Embryonic facial prominence (tissue), 1 donor: ENCODE results near the gene KIF2A.
"Not testable (repeated sequence)": the region's sequence is repeated elsewhere in the genome, so short reads cannot be mapped to it uniquely, and the experiment has no call there.

ENCODE experiments used
- DNase-seq: peaks from one replicate; pipeline ENCODE4 v3.0.0-alpha.2; 2016; ENCODE audit errors: extremely low spot score

The KIF2A gene

DNA sequence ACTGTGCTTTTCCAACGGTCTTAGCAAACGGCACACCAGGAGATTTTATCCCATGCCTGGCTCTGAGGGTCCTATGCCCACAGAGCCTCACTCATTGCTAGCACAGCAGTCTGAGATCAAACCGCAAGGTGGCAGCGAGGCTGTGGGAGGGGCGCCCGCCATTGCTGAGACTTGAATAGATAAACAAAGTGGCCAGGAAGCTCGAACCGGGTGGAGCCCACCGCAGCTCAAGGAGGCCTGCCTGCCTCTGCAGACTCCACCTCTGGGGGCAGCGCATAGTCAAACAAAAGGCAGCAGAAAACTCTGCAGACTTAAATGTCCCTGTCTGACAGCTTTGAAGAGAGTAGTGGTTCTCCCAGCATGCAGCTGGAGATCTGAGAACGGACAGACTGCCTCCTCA is 14.2 kb upstream of the KIF2A start:
- DNase-seq: not testable (repeated sequence)

- no peak for DNase-seq
These were observed 9.0 kb upstream of the KIF2A start for GRCh38 chr5:62296998-62297397.

- DNase-seq: no peak
These were observed 7.9 kb upstream of the KIF2A start for GRCh38 chr5:62298118-62298517.

DNA sequence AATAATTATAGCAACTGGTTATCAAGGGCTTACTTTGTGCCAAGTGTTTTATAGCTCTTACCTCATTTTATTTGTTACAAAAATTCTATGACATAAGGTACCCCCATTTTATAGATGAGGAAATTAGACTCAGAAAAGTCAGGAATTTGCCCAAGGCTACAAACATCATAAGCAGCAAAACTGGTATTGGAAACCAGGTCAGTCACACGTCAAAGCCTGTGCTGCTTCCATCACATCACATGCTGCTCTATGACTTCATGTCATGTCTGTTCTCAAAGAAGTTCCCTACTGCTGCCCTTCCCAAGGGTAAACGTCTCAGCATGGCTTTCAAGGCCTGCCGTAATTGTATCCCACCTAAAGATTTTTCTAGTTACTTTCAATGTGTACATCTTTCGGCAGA is 6.9 kb upstream of the KIF2A start:
- DNase-seq: no peak

- DNase-seq: no peak
These were observed 6.4 kb upstream of the KIF2A start for GRCh38 chr5:62299600-62299999.

DNA sequence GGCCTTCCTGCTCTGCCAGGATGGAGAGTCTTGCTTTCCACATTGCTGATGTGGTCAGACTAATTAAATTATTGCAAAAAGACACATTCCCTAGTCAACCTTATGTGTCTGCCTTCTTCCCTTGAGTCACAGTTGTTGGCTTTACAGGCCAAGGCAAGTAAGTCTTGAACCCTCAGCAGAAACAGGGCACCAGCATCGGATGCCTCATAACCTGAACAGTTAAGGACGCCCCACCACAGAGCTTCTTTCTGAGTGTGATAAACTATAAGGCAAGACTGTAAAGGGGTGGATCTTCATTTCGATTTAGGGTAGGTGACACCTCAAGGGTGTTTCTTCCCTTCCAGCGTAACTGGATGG is 670 bp upstream of the KIF2A start:
- DNase-seq: no peak

- peak; percentile 40 for DNase-seq
These were observed 403 bp downstream of the KIF2A start for GRCh38 chr5:62306323-62306895.

DNA sequence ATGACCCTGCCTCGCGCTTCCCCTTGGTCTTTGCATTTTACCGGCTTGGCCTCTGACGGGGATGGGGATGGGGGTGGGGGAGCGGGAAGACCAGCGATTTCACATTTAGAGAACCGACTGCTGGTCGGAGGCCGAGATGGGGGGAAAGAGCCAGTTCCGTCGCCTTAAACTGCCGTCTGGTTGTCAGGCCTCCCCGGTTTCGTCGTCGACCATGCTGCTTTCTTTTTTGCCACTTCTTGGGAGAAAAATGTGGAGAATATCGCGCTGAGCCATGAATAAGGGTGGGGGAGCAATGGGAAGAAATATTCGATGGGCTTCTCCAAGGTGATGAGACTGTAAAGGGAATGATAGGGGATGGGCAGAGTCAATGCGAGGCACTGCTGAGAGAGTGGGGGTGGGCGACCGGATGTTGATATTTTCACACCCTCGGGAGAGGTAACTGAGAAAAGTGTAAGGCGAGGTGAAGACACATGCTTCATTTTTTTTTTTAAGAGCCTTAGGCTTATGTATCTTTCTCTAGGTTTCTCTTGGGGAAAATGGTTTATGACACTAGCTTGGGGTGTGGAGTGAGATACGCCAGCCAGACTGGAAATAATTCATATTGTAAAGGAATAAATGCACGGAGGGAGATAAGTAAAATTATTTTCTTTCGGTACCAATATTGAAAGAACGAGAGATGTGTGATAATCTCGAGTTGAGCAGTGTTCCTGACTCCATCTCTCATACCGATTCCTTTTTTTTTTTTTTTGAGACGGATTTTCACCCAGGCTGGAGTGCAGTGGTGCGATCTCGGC is 1.1 kb downstream of the KIF2A start:
- no peak for DNase-seq

DNA sequence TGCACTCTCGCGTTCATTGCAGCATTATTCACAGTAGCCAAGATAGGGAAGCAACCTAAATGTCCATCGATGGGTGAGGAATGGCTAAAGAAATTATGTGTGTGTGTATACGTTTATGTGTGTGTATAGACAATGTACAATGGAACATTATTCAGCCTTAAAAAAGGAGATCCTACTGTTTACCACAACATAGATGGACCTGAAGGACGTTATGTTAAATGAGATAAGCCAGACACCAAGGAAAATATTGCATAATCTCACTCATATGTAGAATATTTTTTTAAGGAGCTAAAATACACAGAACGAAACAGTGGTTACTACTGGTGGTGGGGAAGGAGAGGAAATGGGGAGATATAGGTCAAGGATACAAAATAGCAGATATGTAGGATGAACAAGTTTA is 2.4 kb downstream of the KIF2A start:
- no peak for DNase-seq

GRCh38 chr5:62309107-62309506 is 3.1 kb downstream of the KIF2A start:
- no peak for DNase-seq

DNA sequence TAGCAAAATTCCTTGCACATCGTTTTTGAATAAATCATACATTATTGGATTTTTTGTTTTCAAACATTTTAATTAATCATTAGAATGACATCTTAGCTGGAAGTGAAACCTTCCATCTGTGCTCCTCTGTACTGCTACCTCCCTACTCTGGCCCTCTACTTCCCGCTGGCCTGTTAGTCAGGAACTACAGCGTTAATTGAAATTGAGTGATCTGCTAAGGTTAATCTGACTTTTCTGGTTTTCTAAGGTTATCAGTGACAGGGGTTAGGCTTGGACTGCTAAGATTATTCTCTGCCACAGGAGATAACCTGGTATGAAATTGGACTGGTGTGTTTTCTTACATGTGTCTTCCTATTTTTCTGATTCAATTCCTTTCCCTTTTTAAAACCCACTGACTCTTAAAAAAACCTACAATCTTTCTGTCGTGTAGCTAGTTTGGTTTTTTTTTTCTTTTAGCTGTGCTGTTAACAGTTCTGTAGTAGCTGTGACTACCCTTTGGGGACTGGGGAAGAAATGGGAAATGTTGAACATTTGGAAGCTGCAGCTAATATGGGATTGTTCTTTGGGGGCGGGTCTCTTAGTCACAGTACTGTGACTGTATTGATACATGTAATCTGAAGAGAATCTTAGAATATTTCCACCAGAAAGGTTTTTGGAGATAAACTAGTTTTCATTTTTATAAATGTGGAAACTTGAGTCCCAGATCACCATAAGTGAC is 4.6 kb downstream of the KIF2A start:
- DNase-seq: no peak

DNA sequence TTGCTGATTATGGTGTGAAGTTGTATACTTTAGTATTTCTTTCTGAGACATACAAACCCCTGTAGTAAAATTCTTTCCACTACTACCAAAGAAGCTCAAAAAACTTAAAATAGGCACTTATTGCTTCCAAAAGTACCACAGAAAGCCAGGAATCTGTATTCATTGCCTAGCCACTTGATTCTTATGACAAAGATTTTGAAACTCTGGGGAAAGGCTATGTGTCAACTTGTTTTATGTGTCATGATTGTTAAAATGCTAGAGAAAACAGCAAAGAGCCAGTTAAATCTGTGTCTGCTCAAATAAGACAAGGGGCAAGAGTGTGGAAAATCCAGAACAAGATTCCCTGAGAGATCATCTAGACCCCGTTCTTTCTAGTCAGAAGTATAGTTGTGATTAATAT is 6.0 kb downstream of the KIF2A start:
- DNase-seq: no peak

DNA sequence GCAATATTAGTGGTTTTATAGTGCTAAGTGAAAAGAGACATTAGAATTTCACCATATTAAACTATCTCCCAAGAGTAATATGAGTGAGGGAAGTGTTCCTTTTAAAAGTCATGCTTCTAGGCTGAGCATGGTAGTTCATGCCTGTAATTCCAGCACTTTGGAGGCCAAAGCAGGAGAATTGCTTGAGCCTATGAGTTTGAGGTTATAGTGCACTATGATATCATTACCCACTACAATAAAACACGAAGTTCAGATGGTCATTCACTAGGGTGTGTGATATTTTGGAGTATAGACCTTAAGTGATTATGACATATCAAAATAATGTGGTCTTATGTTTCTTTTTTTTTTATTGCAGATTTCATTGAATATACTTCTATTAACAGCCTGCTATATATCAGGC is 6.7 kb downstream of the KIF2A start:
- no peak for DNase-seq

DNA sequence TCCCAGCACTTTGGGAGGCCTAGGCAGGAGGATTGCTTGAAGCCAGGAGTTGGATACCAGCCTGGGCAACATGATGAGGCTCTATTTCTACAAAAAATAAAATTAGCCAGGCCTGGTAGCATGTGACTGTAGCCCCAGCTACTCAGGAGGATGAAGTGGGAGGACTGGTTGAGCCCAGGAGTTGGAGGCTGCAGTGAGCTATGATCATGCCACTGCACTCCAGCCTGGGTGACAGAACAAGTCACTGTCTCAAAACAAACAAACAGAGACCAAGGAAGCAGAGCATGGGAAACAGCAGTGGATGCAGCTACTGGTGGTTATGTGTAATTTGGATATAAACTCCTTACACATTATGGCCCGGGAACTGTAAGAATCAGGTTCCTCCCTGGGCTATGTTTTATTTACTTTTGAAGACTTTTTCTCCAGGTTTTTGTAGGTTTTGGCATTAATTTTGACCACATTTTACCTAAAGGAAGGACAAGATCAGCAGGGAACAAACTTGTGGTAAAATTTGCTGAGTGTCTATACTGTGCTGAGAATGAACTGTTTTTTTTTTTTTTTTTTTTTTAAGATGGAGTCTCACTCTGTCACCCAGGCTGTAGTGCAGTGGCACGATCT is 8.3 kb downstream of the KIF2A start:
- no peak for DNase-seq

DNA sequence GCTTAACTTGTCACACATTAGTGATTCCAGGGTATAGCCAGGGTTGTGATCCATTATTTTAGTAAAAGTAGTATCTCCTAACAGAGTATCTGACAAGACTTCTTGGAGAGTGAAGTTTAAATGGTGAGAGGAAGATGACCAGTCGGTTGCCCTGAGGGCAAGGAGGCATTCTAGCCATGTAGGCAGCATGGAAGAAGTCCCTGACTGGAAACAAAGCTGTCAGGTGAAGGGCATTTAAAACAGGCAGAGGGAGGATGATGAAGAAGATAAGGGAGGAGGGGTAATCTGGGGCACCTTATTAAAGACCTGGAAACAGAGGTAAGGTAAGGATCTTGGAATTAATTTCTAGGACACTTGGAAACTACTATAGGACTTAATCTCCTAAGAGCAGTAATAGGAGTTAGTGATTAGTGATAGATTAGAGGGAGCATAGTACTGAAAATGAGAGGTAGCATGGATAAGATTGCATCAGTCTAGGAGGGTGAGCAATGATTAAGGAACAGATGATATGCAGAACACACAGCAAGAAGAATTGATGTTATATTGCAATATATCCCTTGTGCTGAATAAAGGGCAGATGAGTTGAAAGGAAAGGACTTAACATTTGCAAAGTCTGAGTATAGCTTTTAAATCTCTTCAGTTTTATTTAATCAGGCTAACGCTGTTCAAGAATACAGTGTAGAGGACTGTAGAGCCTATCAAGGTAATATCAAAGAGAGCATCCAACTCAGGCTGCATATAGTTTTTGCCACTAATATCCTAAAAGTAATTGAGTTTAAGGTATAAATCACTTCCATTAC is 9.6 kb downstream of the KIF2A start:
- DNase-seq: no peak

DNA sequence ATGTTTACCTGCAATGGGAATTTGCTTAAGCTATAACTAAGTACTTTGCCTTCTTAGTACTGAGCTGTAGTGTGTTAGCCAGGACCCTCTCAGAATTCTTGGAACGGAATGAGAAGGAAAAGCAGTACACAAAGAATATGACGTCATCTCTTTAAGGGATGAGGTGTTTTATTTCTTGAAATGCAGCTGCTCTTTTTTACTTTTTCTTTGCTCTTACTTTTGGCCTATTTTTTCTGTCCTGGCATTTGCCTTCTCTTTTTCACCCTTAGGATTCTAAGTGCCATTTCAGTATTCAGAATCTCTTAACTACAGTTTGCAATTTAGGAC is 10.1 kb downstream of the KIF2A start:
- DNase-seq: no peak

DNA sequence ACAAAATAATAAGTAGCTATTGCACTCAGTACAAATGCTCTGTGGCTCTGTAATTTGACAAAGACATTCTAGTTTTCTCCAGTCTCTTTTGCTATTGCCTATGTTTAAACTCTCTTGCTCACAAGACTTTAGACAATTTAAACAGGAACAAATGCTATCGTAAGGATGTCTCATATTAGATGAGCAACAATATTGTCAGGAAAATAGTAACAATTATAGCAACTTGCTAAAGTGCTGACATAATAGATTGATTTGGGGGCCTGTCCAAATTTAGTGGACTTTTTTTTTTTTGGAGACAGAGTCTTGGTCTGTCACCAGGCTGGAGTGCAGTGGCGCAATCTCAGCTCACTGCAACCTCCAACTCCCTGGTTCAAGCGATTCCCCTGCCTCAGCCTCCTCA is 11.8 kb downstream of the KIF2A start:
- no peak for DNase-seq

DNA sequence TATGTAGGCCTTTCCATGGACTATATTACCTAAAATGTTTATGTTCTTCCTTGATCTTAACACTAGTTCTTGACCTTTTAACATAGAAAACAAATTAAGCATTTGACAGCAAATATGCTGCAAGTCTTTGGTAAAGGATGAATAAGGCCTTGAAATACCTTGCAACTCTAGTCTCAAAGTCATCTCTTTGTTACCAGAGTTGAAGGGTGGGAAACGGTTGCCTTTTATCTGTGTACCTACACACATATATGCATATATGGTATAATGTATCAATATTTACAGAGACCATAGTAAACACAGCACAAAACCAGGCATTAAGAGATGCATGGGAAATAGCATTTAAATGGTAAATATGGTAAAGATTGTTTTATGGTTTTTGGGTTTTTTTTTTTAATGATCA is 16.5 kb downstream of the KIF2A start:
- DNase-seq: no peak

DNA sequence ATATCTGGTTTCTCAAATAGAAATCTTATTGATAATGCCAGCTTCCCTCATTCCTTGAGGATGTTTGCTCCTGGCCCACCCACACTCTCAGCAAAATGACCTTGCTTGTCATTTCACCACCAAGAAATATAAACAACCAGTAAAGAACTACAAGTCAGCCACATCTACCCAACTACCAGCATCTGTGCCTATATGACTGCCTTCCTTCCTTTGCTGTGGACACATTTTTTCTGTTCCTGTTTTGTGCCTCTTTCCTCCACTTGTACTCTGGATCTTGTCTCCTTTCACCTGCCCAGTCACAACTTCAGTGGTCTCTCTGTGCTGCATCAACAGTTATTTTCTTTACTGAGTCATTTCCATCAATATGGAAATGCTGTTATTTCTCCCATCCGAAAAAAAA is 20.3 kb downstream of the KIF2A start:
- DNase-seq: no peak

GRCh38 chr5:62326702-62327101 is 20.7 kb downstream of the KIF2A start:
- no peak for DNase-seq

DNA sequence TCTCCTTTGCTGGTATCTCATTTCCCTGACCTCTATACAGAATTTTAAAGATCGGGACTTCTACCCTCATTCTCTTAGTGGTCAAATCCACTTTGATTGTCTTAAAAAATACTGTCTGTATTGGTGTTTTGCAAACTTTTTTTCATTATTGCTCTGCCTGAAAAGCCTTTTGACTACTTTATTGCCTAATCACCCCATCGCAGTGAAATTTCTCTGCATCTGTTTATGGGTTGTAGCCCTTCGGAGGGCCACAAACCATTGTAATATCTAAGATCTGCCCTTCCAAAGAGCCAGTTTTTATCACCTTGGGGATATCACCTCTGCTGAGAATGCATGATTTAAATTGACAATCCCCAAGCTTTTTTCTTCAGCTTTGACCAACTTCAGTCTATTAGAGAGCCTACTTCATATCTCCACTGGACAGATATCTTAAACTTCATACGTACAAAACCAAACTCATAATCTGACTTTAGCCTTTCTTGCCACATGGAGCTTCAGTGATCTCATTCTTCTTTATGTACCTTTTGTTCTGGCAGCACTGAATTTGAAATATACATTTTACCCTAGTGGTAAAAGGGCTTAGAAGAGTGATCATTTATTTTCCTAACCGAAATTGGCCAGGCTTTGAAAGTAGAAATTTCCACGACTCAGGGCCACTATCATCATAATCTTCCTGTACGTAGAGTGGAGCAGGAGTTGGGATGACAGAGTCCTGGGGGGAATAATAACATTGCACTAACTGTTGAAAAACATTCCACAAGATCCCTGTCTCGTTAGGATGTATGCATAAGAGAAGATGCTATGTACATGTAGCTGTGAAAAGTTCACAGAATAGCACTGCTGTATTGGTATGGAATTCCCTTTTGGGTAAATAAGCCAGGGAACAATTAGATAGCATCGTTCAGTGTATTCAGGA is 21.4 kb downstream of the KIF2A start:
- DNase-seq: no peak
